HG03175 (cell line): ENCODE data around the gene GALNS.

ENCODE experiments used
- ATAC-seq: cut with Tn5 transposase; IDR thresholded peaks from one replicate; pipeline ENCODE4 v1.9.1; 2021; ENCODE audit warnings: mild to moderate bottlenecking, moderate library complexity; ENCODE audit not compliant: unreplicated experiment

The GALNS gene

GRCh38 chr16:88787579-88788314 lies 69.0 kb downstream of the GALNS start:
- ATAC-seq = no peak

GRCh38 chr16:88785106-88785924 lies 71.4 kb downstream of the GALNS start, which contains the start of gene PIEZO1:
Gene PIEZO1 (minus strand): TSS chr16:88785220. CDS start chr16:88784964, 256 bp downstream.
- ATAC-seq = no peak

- no peak for ATAC-seq
Measured at GRCh38 chr16:88784856-88785105, 72.0 kb downstream of the GALNS start.

GRCh38 chr16:88784074-88784855 lies 72.5 kb downstream of the GALNS start:
- ATAC-seq = no peak

- ATAC-seq = no peak
Measured at GRCh38 chr16:88783391-88784073, 73.2 kb downstream of the GALNS start.

GRCh38 chr16:88782454-88783390 lies 74.0 kb downstream of the GALNS start:
- no peak for ATAC-seq

GRCh38 chr16:88781140-88782077 lies 75.3 kb downstream of the GALNS start:
- ATAC-seq = no peak

- ATAC-seq = no peak
Measured at GRCh38 chr16:88780142-88781062, 76.3 kb downstream of the GALNS start.

- no peak for ATAC-seq
Measured at GRCh38 chr16:88779406-88780141, 77.2 kb downstream of the GALNS start.

- ATAC-seq = no peak
Measured at GRCh38 chr16:88778541-88779065, 78.1 kb downstream of the GALNS start.

- ATAC-seq = no peak
Measured at GRCh38 chr16:88778271-88778525, 78.5 kb downstream of the GALNS start.

GRCh38 chr16:88777471-88778270 lies 79.1 kb downstream of the GALNS start:
- no peak for ATAC-seq

- ATAC-seq = no peak
Measured at GRCh38 chr16:88775825-88776224, 80.9 kb downstream of the GALNS start.

- ATAC-seq = no peak
Measured at GRCh38 chr16:88774544-88775393, 82.0 kb downstream of the GALNS start.

GRCh38 chr16:88773812-88774291 lies 82.9 kb downstream of the GALNS start:
- ATAC-seq = no peak
